ENCODE results near the gene TCERG1L.

TCERG1L gene

GRCh38 chr10:131222986-131223385, 88.5 kb downstream of the TCERG1L start:
- no peak for DNase-seq

GRCh38 chr10:131221632-131222277, 89.8 kb downstream of the TCERG1L start:
- DNase-seq, result no peak

GRCh38 chr10:131220601-131221171, 90.8 kb downstream of the TCERG1L start:
- DNase-seq, result no peak

- DNase-seq, result no peak
Observed at GRCh38 chr10:131219955-131220489, 91.5 kb downstream of the TCERG1L start.

- DNase-seq, result no peak
Observed at GRCh38 chr10:131219584-131219886, 92.0 kb downstream of the TCERG1L start.

- DNase-seq, result no peak
Observed at GRCh38 chr10:131218811-131219583, 92.5 kb downstream of the TCERG1L start.

- DNase-seq, result no peak
Observed at GRCh38 chr10:131216681-131217230, 94.8 kb downstream of the TCERG1L start.

- no peak for DNase-seq
Observed at GRCh38 chr10:131215776-131216175, 95.7 kb downstream of the TCERG1L start.

GRCh38 chr10:131214521-131215244, 96.8 kb downstream of the TCERG1L start:
- DNase-seq, result no peak

GRCh38 chr10:131213741-131214505, 97.6 kb downstream of the TCERG1L start:
- DNase-seq, result no peak

- no peak for DNase-seq
Observed at GRCh38 chr10:131212763-131213325, 98.7 kb downstream of the TCERG1L start.

GRCh38 chr10:131211965-131212619, 99.4 kb downstream of the TCERG1L start:
- no peak for DNase-seq

- DNase-seq, result no peak
Observed at GRCh38 chr10:131211559-131211958, 100.0 kb downstream of the TCERG1L start.

GRCh38 chr10:131211146-131211545, 100.4 kb downstream of the TCERG1L start:
- DNase-seq, result no peak

GRCh38 chr10:131210181-131210580, 101.3 kb downstream of the TCERG1L start:
- no peak for DNase-seq

- no peak for DNase-seq
Observed at GRCh38 chr10:131207584-131208532, 103.7 kb downstream of the TCERG1L start.

GRCh38 chr10:131207176-131207575, 104.3 kb downstream of the TCERG1L start:
- DNase-seq, result no peak

- no peak for DNase-seq
Observed at GRCh38 chr10:131206111-131206995, 105.2 kb downstream of the TCERG1L start.

GRCh38 chr10:131205556-131205955, 106.0 kb downstream of the TCERG1L start:
- no peak for DNase-seq
